ENCODE results near the gene IMPG2. TPM values are rescaled to one million over a fixed set of nuclear protein-coding genes. Genes with fewer than 3 reads are reported as not detected.
A peak's percentile ranks its signal among the peaks of the same experiment; 100 is the strongest.

The IMPG2 gene
- total and polyA plus RNA-seq, 9 donors, result 0.06 to 8.7 (median 0.38) TPM

DNA sequence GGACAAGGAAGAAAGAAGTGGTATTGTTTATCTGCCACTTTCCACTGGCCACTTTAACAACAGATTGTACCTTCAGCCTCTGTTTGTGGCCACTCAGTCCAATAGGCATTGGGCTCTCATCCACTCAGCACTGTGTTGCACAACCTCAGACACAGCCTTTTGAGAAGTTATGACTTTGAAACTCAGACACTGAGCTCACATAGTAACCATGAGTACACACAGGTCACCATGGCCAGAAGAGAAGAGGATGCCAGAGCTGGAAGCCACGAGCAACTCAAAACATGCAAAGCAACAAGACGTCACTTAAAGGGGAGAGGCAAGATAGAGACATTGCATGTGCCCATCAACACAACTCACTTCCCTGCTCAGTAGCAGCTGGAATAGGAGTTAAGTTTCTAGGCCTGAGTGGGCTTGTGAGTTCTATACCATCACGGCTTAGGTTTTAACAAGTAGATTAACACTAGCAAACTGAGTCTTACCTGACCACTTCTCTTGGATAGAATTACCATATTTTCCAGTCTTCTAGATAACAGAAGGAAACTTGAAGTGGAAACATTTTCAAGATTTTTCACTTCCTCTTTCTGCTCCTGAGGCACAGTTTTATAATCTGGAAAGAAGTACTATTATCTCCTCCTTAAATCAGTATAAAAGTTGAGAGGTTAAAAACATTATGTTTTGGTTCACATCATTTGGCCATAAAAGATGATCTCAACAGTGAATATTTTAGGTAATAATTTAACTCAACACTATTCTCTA is 103.5 kb downstream of the IMPG2 start:
- H3K36me3 ChIP-seq, result no peaks in the 10 kb centered on the region
- 66 to 83% (median 74%) methylated on average over 3 of the region's 3 CpGs for WGBS, 3 donors
- H3K4me3 ChIP-seq, result no peak overlapping the region
- no peaks in the 10 kb centered on the region for H3K9me3 ChIP-seq
- peak in 1 of 5 donors; percentile 36 for DNase-seq
- no peaks in the 10 kb centered on the region for H3K4me1 ChIP-seq (ENCODE audit: insufficient read depth)
- no peak overlapping the region for H3K27ac ChIP-seq
- H3K27me3 ChIP-seq, result no peaks in the 10 kb centered on the region
- TF ChIP-seq EP300 (IDR thresholded peaks at IDR 0.05) (no peak), POLR2A (IDR thresholded peaks at IDR 0.05) (no peak)
- TF ChIP-seq, protein P1, sequence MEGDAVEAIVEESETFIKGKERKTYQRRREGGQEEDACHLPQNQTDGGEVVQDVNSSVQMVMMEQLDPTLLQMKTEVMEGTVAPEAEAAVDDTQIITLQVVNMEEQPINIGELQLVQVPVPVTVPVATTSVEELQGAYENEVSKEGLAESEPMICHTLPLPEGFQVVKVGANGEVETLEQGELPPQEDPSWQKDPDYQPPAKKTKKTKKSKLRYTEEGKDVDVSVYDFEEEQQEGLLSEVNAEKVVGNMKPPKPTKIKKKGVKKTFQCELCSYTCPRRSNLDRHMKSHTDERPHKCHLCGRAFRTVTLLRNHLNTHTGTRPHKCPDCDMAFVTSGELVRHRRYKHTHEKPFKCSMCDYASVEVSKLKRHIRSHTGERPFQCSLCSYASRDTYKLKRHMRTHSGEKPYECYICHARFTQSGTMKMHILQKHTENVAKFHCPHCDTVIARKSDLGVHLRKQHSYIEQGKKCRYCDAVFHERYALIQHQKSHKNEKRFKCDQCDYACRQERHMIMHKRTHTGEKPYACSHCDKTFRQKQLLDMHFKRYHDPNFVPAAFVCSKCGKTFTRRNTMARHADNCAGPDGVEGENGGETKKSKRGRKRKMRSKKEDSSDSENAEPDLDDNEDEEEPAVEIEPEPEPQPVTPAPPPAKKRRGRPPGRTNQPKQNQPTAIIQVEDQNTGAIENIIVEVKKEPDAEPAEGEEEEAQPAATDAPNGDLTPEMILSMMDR (IDR thresholded peaks at IDR 0.05), result no peak
- intact Hi-C loops (cut with DNase I), result no loop called here

DNA sequence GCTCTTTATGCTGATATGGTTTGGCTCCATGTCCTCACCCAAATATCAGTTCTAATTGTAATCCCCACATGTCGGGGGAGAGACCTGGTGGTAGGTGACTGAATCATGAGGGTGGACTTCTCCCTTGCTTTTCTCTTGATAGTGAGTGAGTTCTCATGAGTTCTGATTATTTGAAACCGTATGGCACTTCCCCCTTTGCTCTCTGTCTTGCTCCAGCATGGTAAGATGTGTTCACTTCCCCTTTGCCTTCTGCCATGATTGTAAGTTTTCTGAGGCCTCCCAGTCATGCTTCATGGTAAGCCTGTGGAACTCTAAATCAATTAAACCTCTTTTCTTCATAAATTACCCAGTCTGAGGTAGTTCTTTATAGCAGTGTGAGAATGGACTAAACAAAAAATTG is 107.6 kb downstream of the IMPG2 start:
- Histone ChIP-seq H3K27ac (no peak overlapping the region), H3K36me3 (no peaks in the 10 kb centered on the region), H3K27me3 (no peaks in the 10 kb centered on the region), H3K4me1 (ENCODE audit: insufficient read depth) (no peaks in the 10 kb centered on the region), H3K9me3 (no peaks in the 10 kb centered on the region), H3K4me3 (no peak overlapping the region)
- intact Hi-C loops (cut with DNase I), result no loop called here
- TF ChIP-seq EP300 (IDR thresholded peaks at IDR 0.05), result no peak
- DNase-seq, result no peak
- 81 to 85% (median 84%) methylated on average over 2 of the region's 2 CpGs for WGBS, 3 donors

DNA sequence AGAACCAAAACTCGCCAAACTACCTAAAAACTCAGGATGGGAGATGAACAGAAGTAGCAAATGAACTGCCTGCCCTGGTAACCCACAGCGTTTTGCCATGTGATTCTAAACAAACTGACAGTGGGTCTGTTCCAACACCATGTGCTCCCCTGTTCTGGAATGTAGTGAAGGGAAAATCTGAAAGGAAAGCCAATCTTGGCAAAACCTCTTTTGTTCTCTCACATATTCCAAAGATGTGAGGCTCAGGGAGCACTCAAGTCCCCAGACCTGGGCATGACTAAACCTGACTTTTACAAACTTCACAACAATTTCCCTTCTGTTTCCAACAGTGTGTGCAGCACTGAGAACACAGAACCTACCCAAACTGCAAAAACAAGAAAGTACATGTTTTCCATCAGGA is 116.1 kb downstream of the IMPG2 start:
- Histone ChIP-seq H3K27me3 (no peaks in the 10 kb centered on the region), H3K9me3 (no peaks in the 10 kb centered on the region), H3K4me1 (ENCODE audit: insufficient read depth) (peaks cover 2% of the 10 kb centered on the region), H3K36me3 (no peaks in the 10 kb centered on the region), H3K4me3 (no peak overlapping the region), H3K27ac (no peak overlapping the region)
- WGBS, 3 donors, result 43 to 48% (median 48%) methylated on average over 2 of the region's 2 CpGs
- peak in 2 of 5 donors; percentile 25 to 32 for DNase-seq
- TF ChIP-seq POLR2A (IDR thresholded peaks at IDR 0.05) (no peak), EP300 (IDR thresholded peaks at IDR 0.05) (no peak)
- TF ChIP-seq, protein P1 (IDR thresholded peaks at IDR 0.05), result no peak
- intact Hi-C loops (cut with DNase I), result loop anchor here in 1 of 4 donors (10.0 kb wide), 1 partner anchor 181 kb away; no protein-coding TSS in a partner anchor

DNA sequence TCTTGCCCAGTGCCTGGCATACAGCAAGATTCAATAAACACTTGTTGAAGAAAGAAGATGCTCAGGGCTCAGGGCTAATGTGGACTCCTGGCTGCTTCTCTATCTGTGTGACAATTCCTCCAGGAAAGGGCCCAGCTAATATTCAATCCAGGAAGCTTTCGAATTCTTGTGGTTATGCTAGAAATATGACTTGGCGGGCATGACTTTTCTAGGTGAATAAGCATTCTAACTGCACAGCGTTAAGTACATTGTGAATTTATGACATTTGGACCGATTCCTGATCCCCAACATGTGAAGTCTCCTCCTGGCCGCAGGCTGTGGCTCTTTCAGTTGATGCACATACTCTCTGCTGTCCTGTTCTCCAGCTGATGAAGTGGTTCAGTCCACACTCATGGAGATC is 117.0 kb downstream of the IMPG2 start:
- WGBS, 3 donors, result 78 to 86% (median 85%) methylated on average over 5 of the region's 5 CpGs

More for the DNA sequence above, 117.0 kb downstream of the IMPG2 start:
- H3K9me3 ChIP-seq, result no peaks in the 10 kb centered on the region
- H3K27me3 ChIP-seq, result no peaks in the 10 kb centered on the region
- no peak overlapping the region for H3K27ac ChIP-seq
- peaks cover 2% of the 10 kb centered on the region for H3K4me1 ChIP-seq (ENCODE audit: insufficient read depth)
- TF ChIP-seq POLR2A (IDR thresholded peaks at IDR 0.05), result no peak
- TF ChIP-seq, protein P1 (IDR thresholded peaks at IDR 0.05), result no peak
- no peak for TF ChIP-seq EP300 (IDR thresholded peaks at IDR 0.05)
- no peak for DNase-seq
- intact Hi-C loops (cut with DNase I), result loop anchor here in 1 of 4 donors (10.0 kb wide), 1 partner anchor 181 kb away; no protein-coding TSS in a partner anchor
- H3K36me3 ChIP-seq, result no peaks in the 10 kb centered on the region
- no peak overlapping the region for H3K4me3 ChIP-seq

Data from ovary (tissue), 9 donors.